Neuronal stem cell (in vitro differentiated cells): ENCODE results near the gene PTPN9.

Source experiments
- DNase-seq: peaks from one replicate; pipeline ENCODE4 v3.0.0-alpha.2; 2013; ENCODE audit warnings: low spot score
- H2AFZ ChIP-seq: one replicate; pipeline ENCODE4 v1.6.1; 2013; ENCODE audit warnings: mild to moderate bottlenecking, low read length, inconsistent platforms
- H2AK5ac ChIP-seq: 2 replicates; pipeline ENCODE4 v1.6.1; 2013; ENCODE audit warnings: low read depth, mild to moderate bottlenecking, inconsistent platforms, low read length, moderate library complexity, mixed read lengths
- H2BK120ac ChIP-seq: 2 replicates; pipeline ENCODE4 v1.6.1; 2013; ENCODE audit warnings: low read depth, mild to moderate bottlenecking, inconsistent platforms, low read length, moderate library complexity, mixed read lengths
- H2BK12ac ChIP-seq: one replicate; pipeline ENCODE4 v1.6.1; 2013; ENCODE audit warnings: low read length, inconsistent platforms
- H2BK15ac ChIP-seq: 2 replicates; pipeline ENCODE4 v1.6.1; 2013; ENCODE audit warnings: mild to moderate bottlenecking, low read length, inconsistent platforms, mixed read lengths
- H2BK5ac ChIP-seq: one replicate; pipeline ENCODE4 v1.6.1; 2013; ENCODE audit warnings: inconsistent platforms, mild to moderate bottlenecking, low read length, moderate library complexity
- H3K14ac ChIP-seq: one replicate; pipeline ENCODE4 v1.6.1; 2013; ENCODE audit warnings: low read length, inconsistent platforms
- H3K18ac ChIP-seq: 2 replicates; pipeline ENCODE4 v1.6.1; 2013; ENCODE audit warnings: low read length, inconsistent platforms
- H3K23ac ChIP-seq: 2 replicates; pipeline ENCODE4 v1.6.1; 2013; ENCODE audit warnings: low read depth, mild to moderate bottlenecking, mixed read lengths, low read length, inconsistent platforms; ENCODE audit not compliant: poor library complexity
- H3K27ac ChIP-seq: replicated peaks from 3 replicates; pipeline ENCODE4 v1.5.1; 2013; ENCODE audit warnings: low read length, inconsistent platforms
- H3K27me3 ChIP-seq, 3 experiments: 2 replicates each; pipeline ENCODE4 v1.6.1; 2013; ENCODE audit warnings: low read length in 3 of 3, mild to moderate bottlenecking in 2 of 3, inconsistent platforms in 1 of 3, low read depth in 1 of 3, mixed read lengths in 1 of 3, moderate library complexity in 1 of 3; ENCODE audit not compliant: control insufficient read depth in 3 of 3, insufficient read depth in 3 of 3
- H3K36me3 ChIP-seq, 2 donors: replicated peaks in 1 of 2; 2 replicates each; pipeline ENCODE4 v1.6.1; 2013; ENCODE audit warnings: low read length in 2 of 2; ENCODE audit not compliant: control insufficient read depth in 2 of 2, insufficient read depth in 2 of 2
- H3K4ac ChIP-seq: 2 replicates; pipeline ENCODE4 v1.6.1; 2013; ENCODE audit warnings: inconsistent platforms, mild to moderate bottlenecking, low read length, moderate library complexity
- H3K4me1 ChIP-seq, 2 donors: 1 replicate in 1 of 2; 2 replicates in 1 of 2; pipeline ENCODE4 v1.6.1; 2013; ENCODE audit warnings: low read length in 2 of 2, low read depth in 1 of 2; ENCODE audit not compliant: control insufficient read depth in 2 of 2, insufficient read depth in 1 of 2
- H3K4me2 ChIP-seq: one replicate; pipeline ENCODE4 v1.6.1; 2013; ENCODE audit warnings: mild to moderate bottlenecking, low read length, inconsistent platforms; ENCODE audit not compliant: insufficient read depth, poor library complexity, severe bottlenecking
- H3K4me3 ChIP-seq, 2 donors: 2 replicates each; pipeline ENCODE4 v1.5.1; 2013; ENCODE audit warnings: low read length in 2 of 2, mild to moderate bottlenecking in 2 of 2, inconsistent platforms in 1 of 2, moderate library complexity in 1 of 2
- H3K79me1 ChIP-seq: one replicate; pipeline ENCODE4 v1.6.1; 2013; ENCODE audit warnings: low read depth, mild to moderate bottlenecking, inconsistent platforms, low read length, moderate library complexity
- H3K9ac ChIP-seq: one replicate; pipeline ENCODE4 v1.6.1; 2013; ENCODE audit warnings: mild to moderate bottlenecking, low read depth, low read length, inconsistent platforms; ENCODE audit not compliant: poor library complexity
- H3K9me3 ChIP-seq, 2 donors: replicated peaks in 1 of 2; 2 replicates each; pipeline versions ENCODE3 to v1.6.1; 2013; ENCODE audit warnings: low read length in 2 of 2, mild to moderate bottlenecking in 2 of 2, inconsistent platforms in 1 of 2, low read depth in 1 of 2, mixed read lengths in 1 of 2, moderate library complexity in 1 of 2; ENCODE audit not compliant: control insufficient read depth in 2 of 2, insufficient read depth in 1 of 2
- H4K8ac ChIP-seq: one replicate; pipeline ENCODE4 v1.6.1; 2013; ENCODE audit warnings: low read depth, mild to moderate bottlenecking, inconsistent platforms, low read length, moderate library complexity
- H4K91ac ChIP-seq: one replicate; pipeline ENCODE4 v1.6.1; 2013; ENCODE audit warnings: low read length, low read depth, mild to moderate bottlenecking, inconsistent platforms; ENCODE audit not compliant: poor library complexity
- WGBS, 2 donors: extraction: QIAGEN DNeasy Blood & Tissue Kit; methylation state at CpG; one replicate each; pipeline ENCODE4 v1.1.7; 2013; ENCODE audit warnings: missing lambda C conversion rate in 2 of 2, mixed read lengths in 1 of 2; ENCODE audit not compliant: insufficient read length in 2 of 2, insufficient replicate concordance in 1 of 2; ENCODE audit errors: extremely low coverage in 2 of 2; 5-methylcytosine and 5-hydroxymethylcytosine counted together

Gene PTPN9

GRCh38 chr15:75596703-75597345 lies 17.7 kb upstream of the PTPN9 start:
- no peak overlapping the region for H3K9ac ChIP-seq
- no peak overlapping the region for H2AFZ ChIP-seq
- H2BK5ac ChIP-seq, result no peak overlapping the region
- H3K36me3 ChIP-seq, result peaks cover 19 to 70% of the 10 kb centered on the region in 2 donors
- H3K27me3 ChIP-seq, result no peaks in the 10 kb centered on the region
- no peak overlapping the region for H3K23ac ChIP-seq
- no peaks in the 10 kb centered on the region for H3K9me3 ChIP-seq
- H4K91ac ChIP-seq, result no peak overlapping the region
- H3K4ac ChIP-seq, result no peak overlapping the region
- H3K18ac ChIP-seq, result no peak overlapping the region
- H3K4me3 ChIP-seq, result no peak overlapping the region
- H2BK12ac ChIP-seq, result no peak overlapping the region
- H3K4me2 ChIP-seq, result no peak overlapping the region
- H2BK120ac ChIP-seq, result no peak overlapping the region
- H2BK15ac ChIP-seq, result no peak overlapping the region
- no peak overlapping the region for H3K27ac ChIP-seq
- no peak for DNase-seq
- peaks cover 2 to 3% of the 10 kb centered on the region in 2 donors for H3K4me1 ChIP-seq
- no CpG with 5 or more reads among the region's 3 CpGs for WGBS, 2 donors
- H4K8ac ChIP-seq, result no peak overlapping the region
- no peak overlapping the region for H2AK5ac ChIP-seq
- H3K79me1 ChIP-seq, result no peaks in the 10 kb centered on the region
- no peak overlapping the region for H3K14ac ChIP-seq

- peaks cover 15 to 56% of the 10 kb centered on the region in 2 donors for H3K36me3 ChIP-seq
- no peak overlapping the region for H2BK15ac ChIP-seq
Observed at GRCh38 chr15:75594276-75594675, 15.2 kb upstream of the PTPN9 start.

GRCh38 chr15:75591655-75592364 lies 12.7 kb upstream of the PTPN9 start:
- H2BK5ac ChIP-seq, result no peak overlapping the region
- H3K4me2 ChIP-seq, result no peak overlapping the region
- H3K4ac ChIP-seq, result no peak overlapping the region
- H3K79me1 ChIP-seq, result no peaks in the 10 kb centered on the region
- no peak overlapping the region for H3K18ac ChIP-seq
- H3K36me3 ChIP-seq, result peaks cover 5 to 31% of the 10 kb centered on the region in 2 donors
- H3K27ac ChIP-seq, result no peak overlapping the region
- no peaks in the 10 kb centered on the region for H3K9me3 ChIP-seq
- no peak overlapping the region for H3K9ac ChIP-seq
- no peak overlapping the region for H3K23ac ChIP-seq
- no peak overlapping the region for H2BK120ac ChIP-seq
- no peak overlapping the region for H2AK5ac ChIP-seq
- H3K14ac ChIP-seq, result no peak overlapping the region
- H2BK15ac ChIP-seq, result no peak overlapping the region
- no peak overlapping the region for H4K8ac ChIP-seq
- H3K4me1 ChIP-seq, result peaks cover 2 to 3% of the 10 kb centered on the region in 2 donors
- no peak overlapping the region for H4K91ac ChIP-seq
- WGBS, 2 donors, result no CpG with 5 or more reads among the region's 4 CpGs
- H3K27me3 ChIP-seq, result no peaks in the 10 kb centered on the region
- H2AFZ ChIP-seq, result no peak overlapping the region
- no peak for DNase-seq
- H3K4me3 ChIP-seq, result no peak overlapping the region
- H2BK12ac ChIP-seq, result no peak overlapping the region

More at GRCh38 chr15:75594276-75594675, 15.2 kb upstream of the PTPN9 start:
- DNase-seq, result no peak
- Histone ChIP-seq H4K91ac (no peak overlapping the region), H3K79me1 (no peaks in the 10 kb centered on the region), H3K14ac (no peak overlapping the region), H2AK5ac (no peak overlapping the region), H3K27ac (no peak overlapping the region), H3K4ac (no peak overlapping the region), H3K27me3 (no peaks in the 10 kb centered on the region), H2BK5ac (no peak overlapping the region), H3K9ac (no peak overlapping the region), H3K4me3 (no peak overlapping the region), H3K23ac (no peak overlapping the region), H2BK12ac (no peak overlapping the region), H4K8ac (no peak overlapping the region), H3K4me1 (peaks cover 2 to 3% of the 10 kb centered on the region in 2 donors), H3K18ac (no peak overlapping the region), H3K4me2 (no peak overlapping the region), H2AFZ (no peak overlapping the region), H2BK120ac (no peak overlapping the region), H3K9me3 (no peaks in the 10 kb centered on the region)
- no CpG with 5 or more reads among the region's 9 CpGs for WGBS, 2 donors

- Histone ChIP-seq H2AFZ (no peak overlapping the region), H2BK12ac (no peak overlapping the region), H2BK15ac (no peak overlapping the region), H4K8ac (no peak overlapping the region), H2AK5ac (no peak overlapping the region), H3K18ac (no peak overlapping the region), H4K91ac (no peak overlapping the region), H3K27me3 (no peaks in the 10 kb centered on the region), H3K9me3 (no peaks in the 10 kb centered on the region), H3K4me1 (peaks cover 2 to 3% of the 10 kb centered on the region in 2 donors), H3K23ac (no peak overlapping the region), H3K14ac (no peak overlapping the region), H2BK120ac (no peak overlapping the region), H2BK5ac (no peak overlapping the region), H3K36me3 (peaks cover 0 to 16% of the 10 kb centered on the region in 2 donors), H3K4me2 (no peak overlapping the region), H3K9ac (no peak overlapping the region), H3K79me1 (no peaks in the 10 kb centered on the region), H3K4ac (no peak overlapping the region), H3K27ac (no peak overlapping the region), H3K4me3 (no peak overlapping the region)
- no peak for DNase-seq
- WGBS, 2 donors, result no CpG with 5 or more reads among the region's 2 CpGs
Observed at GRCh38 chr15:75590239-75590638, 11.1 kb upstream of the PTPN9 start.
